HG02870 (cell line): ENCODE results near the gene EGR4.

ENCODE experiments used
- ATAC-seq: cut with Tn5 transposase; IDR thresholded peaks from one replicate; pipeline ENCODE4 v1.9.1; 2021; ENCODE audit warnings: mild to moderate bottlenecking, moderate library complexity; ENCODE audit not compliant: unreplicated experiment

Gene EGR4

GRCh38 chr2:73290049-73290839, 3.1 kb downstream of the EGR4 start:
- no peak for ATAC-seq

DNA sequence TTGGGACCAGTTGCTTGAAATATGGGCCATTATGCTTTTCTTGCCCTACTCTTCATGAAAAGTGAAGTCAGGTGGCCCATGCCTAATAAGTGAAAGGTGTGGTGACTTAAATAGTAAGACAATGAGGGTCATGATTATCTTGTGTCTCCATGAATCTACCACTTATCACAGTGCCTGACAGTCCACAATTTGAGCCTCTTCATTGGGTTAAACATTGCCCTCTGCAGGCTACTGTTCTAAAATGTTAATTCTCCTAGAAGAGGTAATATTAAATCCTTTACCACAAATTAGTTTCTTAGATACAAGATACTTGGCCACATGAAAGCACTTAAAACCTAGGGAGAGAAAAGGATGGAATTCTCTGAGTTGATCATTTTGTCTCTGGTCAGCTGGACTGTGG, 4.0 kb downstream of the EGR4 start:
- no peak for ATAC-seq

GRCh38 chr2:73286134-73286655, 7.2 kb downstream of the EGR4 start:
- ATAC-seq: no peak

- peak; percentile 45 for ATAC-seq
Observed at GRCh38 chr2:73285159-73285739, 8.1 kb downstream of the EGR4 start.

GRCh38 chr2:73284296-73285158, 8.8 kb downstream of the EGR4 start, which contains the start of gene FBXO41:
Gene FBXO41, minus strand, starts transcription at chr2:73284478. Its CDS starts 14,848 bp downstream, at chr2:73269630.
- peak; percentile 62 for ATAC-seq

DNA sequence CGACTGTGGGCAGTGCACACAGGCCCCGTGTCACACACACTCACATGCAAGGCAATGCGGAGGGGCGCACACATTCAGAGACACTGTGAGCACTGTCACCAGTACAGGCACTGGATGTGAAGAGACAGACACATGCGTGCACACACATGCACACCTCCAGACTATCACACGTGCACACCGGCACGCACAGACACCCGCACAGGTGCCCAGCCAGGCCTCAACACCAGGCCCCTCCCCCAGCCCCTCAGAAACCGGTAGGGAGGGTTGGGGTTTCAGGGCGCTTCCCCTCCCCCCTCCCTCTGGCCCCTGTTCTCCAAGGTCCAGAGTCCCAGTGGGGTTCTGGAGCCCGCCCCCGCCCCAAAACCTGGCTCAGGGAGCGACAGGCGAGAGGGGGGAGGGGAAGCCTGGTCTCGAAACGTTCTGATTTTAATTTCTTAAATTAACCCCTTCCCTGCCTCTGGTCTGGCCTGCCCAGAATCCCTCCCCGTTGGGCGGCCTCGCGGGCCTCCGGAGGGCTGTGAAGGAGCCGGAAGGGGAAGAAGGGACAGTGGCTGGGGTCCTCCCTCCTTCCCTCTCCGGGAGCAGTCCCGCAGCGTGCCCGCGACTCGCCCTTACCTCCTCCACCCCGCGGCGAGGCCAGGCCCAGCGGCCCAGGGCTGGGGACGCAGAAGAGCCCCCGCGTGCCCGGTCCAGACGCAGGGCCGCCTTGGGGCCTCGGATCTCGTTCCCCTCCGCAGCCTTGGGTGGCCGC, 9.6 kb downstream of the EGR4 start:
- peak; percentile 27 for ATAC-seq

DNA sequence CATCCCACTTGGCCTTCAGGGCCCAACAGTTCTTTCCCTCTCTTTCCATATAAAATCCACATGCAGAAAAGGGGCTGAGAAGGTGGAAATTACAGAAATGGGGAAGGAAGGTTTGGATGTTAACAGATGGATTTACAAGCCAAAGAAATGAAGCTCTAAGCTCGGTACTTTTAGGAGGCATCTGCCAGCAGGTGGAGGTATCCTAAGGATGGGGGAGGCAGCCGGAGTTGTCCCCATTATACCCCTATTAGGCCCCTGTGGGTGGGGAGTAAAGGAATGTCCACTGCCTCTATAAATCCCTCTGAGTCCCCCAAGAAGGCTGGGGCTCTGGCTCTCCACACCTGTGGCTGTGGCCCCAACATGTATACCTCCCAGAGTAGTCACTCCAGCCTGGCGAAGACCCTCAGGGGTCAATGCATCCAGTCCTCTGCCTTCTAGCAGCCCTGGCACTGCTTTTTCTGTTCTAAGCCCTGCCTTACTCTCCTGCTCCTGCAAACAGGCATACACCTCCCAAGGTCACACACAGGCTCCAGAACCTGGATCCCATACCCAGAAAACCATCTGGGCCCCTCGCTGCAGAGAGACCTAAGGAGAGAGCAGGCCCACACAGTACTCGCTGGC, 10.3 kb downstream of the EGR4 start:
- ATAC-seq: no peak

GRCh38 chr2:73281244-73281643, 12.1 kb downstream of the EGR4 start:
- ATAC-seq: no peak

DNA sequence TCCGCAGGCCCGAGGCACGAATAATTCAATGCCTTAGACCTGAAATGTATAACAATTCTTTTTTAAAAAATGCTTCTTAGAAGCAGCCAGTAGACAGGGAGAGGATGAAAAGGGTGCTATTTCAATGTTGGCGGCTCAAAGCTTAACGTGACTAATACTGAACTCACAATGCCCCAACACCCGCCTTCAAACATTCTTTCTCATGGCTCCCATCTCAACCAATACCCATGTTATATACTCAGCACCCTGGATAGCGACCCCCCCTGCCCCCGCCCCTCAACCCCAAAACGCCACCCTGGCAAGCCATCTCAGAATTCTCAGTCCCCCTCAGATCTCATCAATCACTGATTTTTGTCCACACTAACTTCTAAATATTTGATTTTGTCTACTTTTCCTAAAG, 13.5 kb downstream of the EGR4 start:
- no peak for ATAC-seq

- ATAC-seq: no peak
Observed at GRCh38 chr2:73272270-73272669, 21.1 kb downstream of the EGR4 start.

DNA sequence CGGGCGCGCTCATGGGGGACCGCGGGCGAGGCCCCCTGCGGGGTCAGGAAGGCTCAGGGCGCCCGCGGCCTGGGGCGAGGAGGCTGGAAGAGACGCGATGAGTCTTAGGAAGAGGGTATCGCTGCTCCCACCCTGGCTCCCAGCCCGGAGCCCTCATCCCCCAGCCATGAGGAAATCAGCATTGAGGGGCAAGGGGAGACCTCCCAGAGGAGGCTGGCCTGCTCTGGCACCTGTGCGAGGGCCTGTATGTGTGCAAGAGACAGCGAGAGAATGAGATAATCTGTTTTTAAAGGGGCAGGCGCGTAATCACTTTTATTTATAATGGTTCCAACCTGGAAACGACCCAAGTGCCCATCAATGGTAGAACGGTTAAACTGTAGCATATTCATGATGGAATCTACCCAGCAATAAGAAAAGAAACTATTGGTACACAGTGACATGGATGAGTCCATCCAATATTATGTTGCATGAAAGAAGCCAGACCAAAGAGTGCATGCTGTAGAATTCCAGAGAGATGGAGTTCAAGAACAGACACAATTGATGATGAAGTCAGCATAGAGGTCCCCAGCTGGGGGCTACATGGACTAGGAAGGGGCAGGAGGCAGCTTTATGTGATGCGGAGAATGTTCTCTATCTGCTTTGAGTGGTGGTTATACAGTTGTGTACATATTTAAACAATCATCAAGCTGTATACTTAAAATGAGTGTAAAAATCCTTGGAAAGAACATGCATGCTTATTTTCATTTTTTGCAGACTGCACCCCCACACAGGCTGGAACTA, 23.5 kb downstream of the EGR4 start:
- peak; percentile 10 for ATAC-seq

- ATAC-seq: peak; percentile 84
Observed at GRCh38 chr2:73268830-73269685, 24.3 kb downstream of the EGR4 start.

DNA sequence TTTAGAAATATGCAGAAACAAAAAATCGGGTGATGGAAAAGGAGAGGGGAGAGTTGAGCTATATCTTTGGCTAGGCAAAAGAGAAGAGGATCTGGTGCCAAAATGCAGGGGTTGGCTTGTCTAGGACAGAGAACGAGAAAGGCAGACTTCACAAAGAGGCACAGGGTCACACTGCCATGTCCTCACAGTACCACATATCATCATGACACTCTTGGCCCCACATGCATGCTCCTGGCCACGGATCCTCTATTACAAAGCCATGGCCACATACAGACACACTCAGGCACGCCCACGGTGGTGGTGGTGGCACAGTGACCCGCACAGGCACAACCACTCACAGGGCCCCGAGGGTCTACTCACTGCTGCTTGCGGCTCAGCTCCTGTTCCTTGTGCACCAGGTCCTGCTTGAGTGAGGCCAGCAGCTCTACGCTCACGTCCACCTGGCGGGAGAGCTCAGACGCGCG, 24.9 kb downstream of the EGR4 start:
- ATAC-seq: no peak

GRCh38 chr2:73267008-73267407, 26.3 kb downstream of the EGR4 start:
- no peak for ATAC-seq

DNA sequence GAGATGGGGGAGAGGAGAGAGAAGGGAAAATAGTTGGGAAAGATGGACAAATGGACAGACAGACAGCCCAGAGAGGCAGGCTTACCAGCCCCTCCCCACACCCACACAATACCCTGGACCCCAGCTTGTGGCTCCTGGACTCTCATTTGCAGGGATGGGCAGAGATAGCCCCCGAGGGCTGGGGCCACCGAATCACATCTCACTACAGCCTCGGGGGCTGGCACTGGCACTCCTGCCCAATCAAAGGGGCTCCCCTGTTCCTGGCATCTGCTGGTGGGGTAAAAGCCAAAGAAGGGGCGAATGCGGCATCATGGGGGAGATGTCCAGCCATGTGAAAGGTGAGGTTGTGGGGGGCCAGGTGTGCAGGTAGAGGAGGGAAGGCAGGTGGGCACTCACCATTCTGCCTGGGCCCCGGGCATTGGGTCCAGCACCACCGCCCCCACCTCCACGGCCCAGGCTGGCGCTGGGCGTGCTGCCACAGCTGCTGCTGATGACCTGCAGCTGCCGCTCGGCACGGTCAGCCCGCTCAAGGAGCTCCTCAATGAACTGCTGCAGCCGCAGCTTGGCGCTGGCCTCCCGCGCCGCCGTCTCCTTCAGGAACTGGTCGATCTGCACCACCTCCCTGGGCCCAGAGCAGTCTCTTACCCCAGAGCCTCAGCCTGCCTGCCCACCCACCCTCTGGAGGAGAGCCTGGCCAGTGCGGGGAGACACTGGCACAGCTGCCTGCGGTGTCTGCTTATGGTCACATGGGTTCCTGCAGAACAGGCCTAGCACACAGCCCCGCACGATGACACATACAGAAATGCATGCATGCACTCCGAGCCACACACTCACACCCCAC, 27.1 kb downstream of the EGR4 start:
- no peak for ATAC-seq

- no peak for ATAC-seq
Observed at GRCh38 chr2:73265298-73266060, 27.9 kb downstream of the EGR4 start.

DNA sequence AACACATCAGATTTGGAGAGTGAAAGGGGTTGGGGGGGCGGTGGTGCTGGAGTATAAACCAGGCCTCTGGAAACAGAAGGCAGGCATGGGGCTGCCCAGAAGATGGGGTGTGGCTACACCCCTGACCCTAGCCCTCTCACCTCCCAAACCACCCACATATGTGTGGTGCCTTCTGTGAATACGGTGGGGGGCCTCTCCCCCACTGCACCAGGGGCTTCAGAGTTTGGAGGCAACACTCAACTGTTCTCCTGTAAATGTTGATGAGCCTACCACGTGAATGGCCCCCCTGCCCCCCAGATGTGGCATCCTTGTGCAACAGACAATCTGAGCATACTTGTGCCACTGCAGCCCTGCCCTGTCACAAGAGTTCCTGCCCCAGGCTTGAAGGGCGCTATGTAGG, 28.6 kb downstream of the EGR4 start:
- no peak for ATAC-seq
